ENCODE data around the gene S100A1.

- TF ChIP-seq CTCF (IDR thresholded peaks at IDR 0.05; ENCODE audit: poor library complexity) (no peak), EZH2phosphoT487 (IDR thresholded peaks at IDR 0.05; ENCODE audit: low read depth, severe bottlenecking, unreplicated experiment) (no peak)
Measured at GRCh38 chr1:153649863-153650235, 21.6 kb downstream of the S100A1 start.
